BLaER1 treated with 17β-estradiol and CSF1 and Interleukin-3, amounts not matched to agents 10 nM and 100 nM (cell line): ENCODE measurements around the gene CPNE8.
A peak's percentile ranks its signal among the peaks of the same experiment; 100 is the strongest.

Experiments used
- H3K27ac ChIP-seq, 11 experiments: shearing (Covaris generic); formaldehyde crosslinking; 2 replicates each; pipeline ENCODE4 v1.8.1; 2022
- H3K27me3 ChIP-seq, 11 experiments: shearing (Covaris generic); formaldehyde crosslinking; 2 replicates each; pipeline ENCODE4 v1.8.1; 2022
- H3K36me3 ChIP-seq, 11 experiments: shearing (Covaris generic); formaldehyde crosslinking; 2 replicates each; pipeline ENCODE4 v1.8.1; 2022
- H3K4me1 ChIP-seq, 10 experiments: shearing (Covaris generic); formaldehyde crosslinking; 2 replicates each; pipeline ENCODE4 v1.8.1; 2022
- H3K4me2 ChIP-seq, 11 experiments: shearing (Covaris generic); formaldehyde crosslinking; 2 replicates each; pipeline ENCODE4 v1.8.1; 2022
- H3K4me3 ChIP-seq, 10 experiments: shearing (Covaris generic); formaldehyde crosslinking; 2 replicates each; pipeline ENCODE4 v1.8.1; 2022
- H3K9ac ChIP-seq, 11 experiments: shearing (Covaris generic); formaldehyde crosslinking; 2 replicates each; pipeline ENCODE4 v1.8.1; 2022
- H3K9me3 ChIP-seq, 11 experiments: shearing (Covaris generic); formaldehyde crosslinking; replicated peaks in 1 of 11; 2 replicates each; pipeline ENCODE4 v1.8.1; 2022
- H4K20me1 ChIP-seq, 11 experiments: shearing (Covaris generic); formaldehyde crosslinking; 2 replicates each; pipeline ENCODE4 v1.8.1; 2022
- Cebpa-rat ChIP-seq, 11 experiments: shearing (Covaris generic); IDR thresholded peaks; 2 replicates each; pipeline ENCODE4 v1.8.1; 2022

The CPNE8 gene

DNA sequence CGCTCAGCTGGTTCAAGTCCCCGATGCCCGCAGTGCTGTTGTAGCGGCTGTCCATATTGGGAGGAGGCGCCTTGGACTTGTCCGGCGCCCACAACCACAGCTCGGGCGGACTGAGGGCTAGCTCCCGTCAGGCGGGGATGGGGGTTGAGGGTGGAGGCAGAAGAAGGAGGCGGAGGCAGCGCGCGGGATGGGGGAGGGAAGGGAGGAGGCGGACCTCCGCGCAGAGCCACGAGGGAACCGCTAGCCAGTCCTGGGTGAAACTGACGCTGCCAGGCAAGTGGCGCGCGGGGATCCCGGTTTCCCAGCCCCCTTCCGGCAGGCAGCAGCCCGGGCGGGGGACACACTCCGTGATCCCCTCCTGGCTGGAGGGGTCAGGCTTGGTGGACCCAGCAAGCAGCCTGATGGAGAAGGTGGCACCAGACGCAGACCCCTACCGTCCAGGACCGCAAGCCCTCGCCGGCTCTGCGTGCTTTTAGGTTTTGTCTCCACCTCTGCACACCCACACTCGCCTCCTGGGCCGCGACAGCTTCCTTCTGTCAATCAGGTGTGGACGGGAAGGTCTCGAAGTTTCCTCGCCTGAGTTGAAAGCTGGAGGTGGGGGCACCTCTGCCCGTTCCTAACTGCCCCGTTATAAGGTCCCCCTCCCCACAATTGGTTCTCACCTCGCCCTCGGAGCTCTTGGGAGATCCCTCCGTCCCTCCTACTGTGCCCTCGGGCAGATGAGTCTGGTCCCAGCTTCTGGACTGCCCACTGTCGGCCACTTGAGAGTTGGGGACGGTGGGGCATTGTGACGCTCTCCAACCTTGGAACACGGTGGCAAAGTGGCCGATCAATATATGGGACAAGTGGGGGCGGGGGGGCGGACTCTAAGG is at the start of gene CPNE8:
Gene CPNE8, minus strand, starts transcription at position 112 of the 872 bp plus-strand sequence. Its CDS starts 57 bp downstream, at position 55.
- Histone ChIP-seq H3K4me1 (peaks cover 6 to 26% (median 11%) of the 10 kb centered on the region in 10 experiments; a peak in 14 of 20 replicates), H3K4me2 (peak within 1 kb of the TSS; percentile 80 to 89 (median 82)), H3K9ac (peak within 1 kb of the TSS; percentile 69 to 85 (median 77)), H3K9me3 (peaks cover 0 to 16% (median 10%) of the 10 kb centered on the region in 11 experiments; a peak in 10 of 22 replicates), H4K20me1 (peaks cover 0 to 3% (median 0%) of the 10 kb centered on the region in 11 experiments; a peak in 1 of 22 replicates), H3K36me3 (no peaks in the 10 kb centered on the region), H3K4me3 (peak within 1 kb of the TSS; percentile 57 to 77 (median 68)), H3K27ac (peak within 1 kb of the TSS; percentile 61 to 85 (median 70)), H3K27me3 (peaks cover 0 to 25% (median 16%) of the 10 kb centered on the region in 11 experiments; a peak in 13 of 22 replicates)
- no peak for TF ChIP-seq Cebpa-rat (IDR thresholded peaks at IDR 0.05)

DNA sequence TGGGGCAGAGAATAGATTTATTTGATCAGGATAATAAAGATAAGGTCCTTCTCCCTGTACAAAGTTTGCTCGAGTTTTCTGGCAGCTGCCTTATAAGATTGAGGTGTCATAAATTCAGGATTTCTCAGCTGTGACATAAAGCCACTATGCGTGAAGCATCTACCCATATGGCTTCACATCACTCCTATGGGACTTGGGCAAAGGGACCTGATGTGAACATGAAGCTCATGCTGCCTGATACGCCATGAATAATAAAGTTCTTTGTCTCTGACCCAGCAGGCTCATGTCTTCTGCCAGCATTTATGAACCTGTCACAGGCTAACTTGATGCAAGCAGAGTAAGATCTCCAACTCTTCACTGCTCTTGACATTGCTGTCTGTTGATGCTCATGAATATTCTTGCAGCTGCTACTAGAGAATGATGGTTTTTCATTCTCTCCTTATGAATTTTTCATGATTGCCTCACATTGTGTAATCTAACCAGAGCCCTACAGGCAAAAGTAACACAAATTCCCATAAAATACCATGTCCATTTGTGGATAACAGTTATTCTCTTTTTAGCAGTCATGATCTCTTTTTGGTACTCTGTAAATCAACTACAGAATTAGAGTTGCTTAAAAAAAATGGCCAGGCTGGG is 49.0 kb upstream of the CPNE8 start:
- no peaks in the 10 kb centered on the region for H3K9me3 ChIP-seq
- H3K36me3 ChIP-seq = no peaks in the 10 kb centered on the region
- no peaks in the 10 kb centered on the region for H3K4me1 ChIP-seq
- no peak overlapping the region for H3K27ac ChIP-seq
- no peak overlapping the region for H3K9ac ChIP-seq
- TF ChIP-seq Cebpa-rat (IDR thresholded peaks at IDR 0.05) = no peak
- H4K20me1 ChIP-seq = no peaks in the 10 kb centered on the region
- no peak overlapping the region for H3K4me2 ChIP-seq
- H3K4me3 ChIP-seq = no peak overlapping the region
- H3K27me3 ChIP-seq = no peaks in the 10 kb centered on the region

DNA sequence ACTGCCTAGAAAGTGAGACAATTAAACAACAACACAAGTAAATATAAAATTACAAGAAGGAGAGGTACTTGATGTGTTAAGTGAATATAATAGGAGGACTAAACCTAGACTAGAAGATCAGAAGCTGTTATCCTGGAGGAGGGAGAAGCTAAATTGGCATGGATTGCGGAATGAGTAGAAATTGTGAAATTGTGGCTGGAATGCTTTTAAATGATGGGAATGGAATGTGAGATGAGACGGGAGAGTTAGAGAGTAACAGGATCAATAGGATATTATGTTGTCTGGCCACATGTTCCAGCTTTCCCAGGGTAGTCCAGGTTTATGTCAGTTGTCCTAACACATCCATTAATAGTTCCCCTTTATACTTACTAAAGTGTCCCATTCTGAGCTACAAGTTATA is 44.0 kb upstream of the CPNE8 start:
- no peaks in the 10 kb centered on the region for H3K9me3 ChIP-seq
- H3K36me3 ChIP-seq = no peaks in the 10 kb centered on the region
- H3K27me3 ChIP-seq = no peaks in the 10 kb centered on the region
- no peaks in the 10 kb centered on the region for H3K4me1 ChIP-seq
- no peak overlapping the region for H3K9ac ChIP-seq
- no peak overlapping the region for H3K4me2 ChIP-seq
- no peak for TF ChIP-seq Cebpa-rat (IDR thresholded peaks at IDR 0.05)
- no peaks in the 10 kb centered on the region for H4K20me1 ChIP-seq
- no peak overlapping the region for H3K4me3 ChIP-seq
- H3K27ac ChIP-seq = no peak overlapping the region

DNA sequence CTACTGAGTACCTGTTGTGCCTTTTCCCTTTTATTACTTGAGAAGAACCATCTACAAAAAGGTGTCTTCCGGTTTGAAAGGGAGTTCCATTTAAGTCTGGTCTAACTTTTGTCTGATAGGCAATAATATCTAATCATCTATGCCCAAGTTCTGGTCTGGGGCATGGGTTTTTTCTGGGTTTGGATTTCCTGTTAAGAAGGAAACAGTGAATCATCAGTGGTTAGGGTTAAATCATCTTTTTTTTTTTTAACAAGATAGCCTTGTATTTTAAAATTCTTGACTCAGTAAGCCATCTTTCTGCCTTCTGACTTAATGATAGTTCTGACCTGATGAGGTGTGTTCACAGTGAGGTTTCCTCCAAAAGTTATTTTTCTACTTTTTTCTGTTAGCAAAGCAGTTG is 29.3 kb upstream of the CPNE8 start:
- H3K9me3 ChIP-seq = peaks cover 10 to 32% (median 16%) of the 10 kb centered on the region in 11 experiments
- H4K20me1 ChIP-seq = no peaks in the 10 kb centered on the region
- no peaks in the 10 kb centered on the region; a peak in 1 of 22 replicates for H3K36me3 ChIP-seq
- H3K4me1 ChIP-seq = peaks cover 5 to 26% (median 14%) of the 10 kb centered on the region in 10 experiments; a peak in 15 of 20 replicates
- H3K27me3 ChIP-seq = no peaks in the 10 kb centered on the region
- H3K27ac ChIP-seq = no peak overlapping the region
- no peak for TF ChIP-seq Cebpa-rat (IDR thresholded peaks at IDR 0.05)
- H3K4me2 ChIP-seq = peak overlapping the region; percentile 8 to 76 (median 46); a peak in 19 of 22 replicates
- H3K9ac ChIP-seq = no peak overlapping the region
- no peak overlapping the region for H3K4me3 ChIP-seq

DNA sequence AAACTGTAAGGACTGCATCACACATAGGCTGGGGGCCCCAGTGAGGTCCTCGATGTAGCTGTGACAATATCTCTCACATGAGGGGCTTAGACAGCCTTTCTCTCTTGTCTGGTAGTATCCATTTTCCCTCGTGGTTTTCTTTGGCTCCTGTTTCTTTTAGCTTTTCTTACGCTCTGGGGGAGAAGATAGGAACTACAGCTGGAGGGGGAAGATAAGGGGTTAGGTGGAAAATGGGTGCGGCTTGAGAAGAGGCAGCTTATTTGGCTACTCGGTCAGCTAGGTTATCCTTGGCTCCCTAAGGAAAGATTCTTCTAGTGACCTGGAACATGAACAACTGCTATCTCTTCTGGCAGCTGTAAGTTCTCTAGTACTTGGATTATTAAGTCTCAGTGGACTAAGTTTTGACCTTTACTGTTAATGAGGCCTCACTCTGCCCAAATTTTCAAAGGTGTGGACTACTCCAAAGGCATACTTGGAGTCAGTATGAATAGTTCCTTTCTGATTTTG is 28.7 kb upstream of the CPNE8 start:
- Histone ChIP-seq H3K9me3 (peaks cover 10 to 32% (median 16%) of the 10 kb centered on the region in 11 experiments), H3K4me3 (no peak overlapping the region), H3K27me3 (no peaks in the 10 kb centered on the region), H3K9ac (no peak overlapping the region), H3K4me1 (peaks cover 5 to 26% (median 14%) of the 10 kb centered on the region in 10 experiments; a peak in 15 of 20 replicates), H3K27ac (no peak overlapping the region), H3K36me3 (no peaks in the 10 kb centered on the region; a peak in 1 of 22 replicates), H3K4me2 (peak overlapping the region in 10 of 11 experiments; percentile 8 to 76 (median 49); a peak in 16 of 22 replicates), H4K20me1 (no peaks in the 10 kb centered on the region)
- TF ChIP-seq Cebpa-rat (IDR thresholded peaks at IDR 0.05) = no peak

DNA sequence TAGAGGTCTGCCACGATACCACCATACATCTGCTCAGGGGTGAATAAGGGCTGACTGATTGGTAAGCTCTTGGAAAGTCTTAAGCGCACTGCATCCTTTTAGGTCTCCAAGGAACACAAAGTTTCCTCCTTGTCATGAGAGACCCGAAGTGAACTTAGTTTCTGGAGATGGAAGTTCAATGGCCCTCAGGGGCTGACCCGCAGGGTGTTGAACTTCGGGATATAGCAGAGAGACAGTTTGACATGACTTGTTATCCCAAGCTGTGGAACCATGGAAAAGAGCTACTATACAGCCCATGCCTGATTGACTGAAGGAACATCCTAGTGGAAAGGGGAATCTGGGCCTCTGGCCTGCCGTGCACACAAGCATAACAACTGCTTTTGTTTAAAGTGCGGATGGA is 26.9 kb upstream of the CPNE8 start:
- no peaks in the 10 kb centered on the region for H4K20me1 ChIP-seq
- no peak overlapping the region for H3K4me2 ChIP-seq
- no peaks in the 10 kb centered on the region for H3K27me3 ChIP-seq
- peaks cover 5 to 26% (median 14%) of the 10 kb centered on the region in 10 experiments; a peak in 15 of 20 replicates for H3K4me1 ChIP-seq
- H3K9me3 ChIP-seq = peaks cover under 1 to 18% (median 4%) of the 10 kb centered on the region in 11 experiments; a peak in 16 of 22 replicates
- no peak overlapping the region for H3K9ac ChIP-seq
- no peak overlapping the region for H3K27ac ChIP-seq
- H3K36me3 ChIP-seq = no peaks in the 10 kb centered on the region; a peak in 1 of 22 replicates
- no peak overlapping the region for H3K4me3 ChIP-seq
- no peak for TF ChIP-seq Cebpa-rat (IDR thresholded peaks at IDR 0.05)

DNA sequence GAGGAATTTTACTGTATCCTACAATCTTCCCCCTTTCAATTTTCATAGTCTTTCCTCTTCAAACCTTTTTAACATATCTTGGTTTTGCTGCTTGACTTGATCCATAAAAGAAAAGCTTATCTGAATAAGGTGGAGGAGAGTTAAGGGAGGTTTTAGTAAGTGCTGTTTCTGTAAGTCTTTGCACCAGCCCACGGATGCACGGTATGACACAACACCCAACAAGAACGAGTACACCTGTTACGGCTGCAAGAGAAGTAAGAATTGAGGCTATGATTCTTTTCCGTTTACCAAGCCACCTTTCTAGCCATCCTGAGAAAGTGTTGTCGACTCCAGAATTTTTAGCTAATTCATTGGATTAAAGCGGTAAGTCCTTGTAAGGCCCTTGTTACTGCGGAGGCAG is 26.1 kb upstream of the CPNE8 start:
- peaks cover 0 to 10% (median 0%) of the 10 kb centered on the region in 11 experiments; a peak in 5 of 22 replicates for H3K9me3 ChIP-seq
- H3K4me2 ChIP-seq = 0 out of 22 replicates have a peak overlapping the region, but pooled peaks of 1 of the 11 experiments have one; percentile 22
- no peaks in the 10 kb centered on the region for H3K27me3 ChIP-seq
- TF ChIP-seq Cebpa-rat (IDR thresholded peaks at IDR 0.05) = no peak
- no peak overlapping the region for H3K9ac ChIP-seq
- peaks cover 5 to 33% (median 14%) of the 10 kb centered on the region in 10 experiments; a peak in 15 of 20 replicates for H3K4me1 ChIP-seq
- H4K20me1 ChIP-seq = no peaks in the 10 kb centered on the region
- H3K36me3 ChIP-seq = no peaks in the 10 kb centered on the region
- H3K27ac ChIP-seq = no peak overlapping the region
- no peak overlapping the region for H3K4me3 ChIP-seq

DNA sequence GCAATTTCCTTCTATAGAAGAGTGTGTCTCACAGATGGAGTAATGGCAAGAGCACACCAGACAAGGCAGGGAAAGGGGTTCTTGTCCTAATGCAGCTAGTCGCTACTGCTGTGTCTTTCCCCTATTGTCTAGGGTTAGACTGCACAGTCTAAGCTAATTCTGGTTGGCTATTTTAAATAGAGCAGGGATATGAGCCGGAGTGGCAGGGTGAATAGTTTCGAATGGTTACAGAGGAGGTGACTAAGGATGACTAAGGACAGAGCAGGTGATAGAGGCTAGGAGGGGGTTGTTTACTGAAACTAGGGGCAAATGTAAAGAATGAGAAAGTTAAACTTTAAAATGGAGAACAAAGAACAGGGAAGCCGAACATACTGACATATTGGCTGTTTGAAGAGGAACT is 25.6 kb upstream of the CPNE8 start:
- peaks cover 0 to 6% (median 0%) of the 10 kb centered on the region in 11 experiments; a peak in 2 of 22 replicates for H3K9me3 ChIP-seq
- TF ChIP-seq Cebpa-rat (IDR thresholded peaks at IDR 0.05) = no peak
- peak overlapping the region in 1 of 11 experiments; percentile 22; a peak in 1 of 22 replicates for H3K4me2 ChIP-seq
- H3K27ac ChIP-seq = no peak overlapping the region
- no peak overlapping the region for H3K4me3 ChIP-seq
- no peaks in the 10 kb centered on the region for H3K36me3 ChIP-seq
- H3K9ac ChIP-seq = no peak overlapping the region
- no peaks in the 10 kb centered on the region for H3K27me3 ChIP-seq
- H3K4me1 ChIP-seq = peaks cover 5 to 38% (median 14%) of the 10 kb centered on the region in 10 experiments; a peak in 15 of 20 replicates
- no peaks in the 10 kb centered on the region for H4K20me1 ChIP-seq

DNA sequence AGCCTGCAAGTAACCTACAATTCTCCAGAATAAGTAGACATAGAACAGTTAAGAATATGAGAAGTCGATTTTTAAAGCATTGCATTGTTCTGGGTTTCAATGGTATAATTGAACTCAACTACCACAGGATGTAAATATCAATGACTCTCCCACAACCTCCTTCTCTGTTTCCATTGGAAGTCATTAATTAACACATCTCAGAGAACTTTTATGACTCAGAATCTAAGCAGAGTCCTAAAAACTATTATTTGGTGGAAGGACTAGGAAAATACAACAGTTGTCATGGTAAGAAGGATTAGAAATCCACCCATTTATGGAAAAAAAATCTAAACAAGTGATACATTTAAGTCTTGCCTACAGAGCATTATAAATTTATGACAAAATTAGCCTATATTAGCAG is 21.1 kb upstream of the CPNE8 start:
- Histone ChIP-seq H3K36me3 (no peaks in the 10 kb centered on the region), H3K4me1 (peaks cover 0 to 19% (median 0%) of the 10 kb centered on the region in 10 experiments; a peak in 3 of 20 replicates), H3K27me3 (no peaks in the 10 kb centered on the region), H4K20me1 (no peaks in the 10 kb centered on the region), H3K4me3 (no peak overlapping the region), H3K4me2 (peak overlapping the region in 2 of 11 experiments; percentile 38 to 39; a peak in 4 of 22 replicates), H3K9ac (no peak overlapping the region), H3K27ac (no peak overlapping the region), H3K9me3 (no peaks in the 10 kb centered on the region)
- TF ChIP-seq Cebpa-rat (IDR thresholded peaks at IDR 0.05) = no peak
